ENCODE data around the gene KCTD15.

DNA sequence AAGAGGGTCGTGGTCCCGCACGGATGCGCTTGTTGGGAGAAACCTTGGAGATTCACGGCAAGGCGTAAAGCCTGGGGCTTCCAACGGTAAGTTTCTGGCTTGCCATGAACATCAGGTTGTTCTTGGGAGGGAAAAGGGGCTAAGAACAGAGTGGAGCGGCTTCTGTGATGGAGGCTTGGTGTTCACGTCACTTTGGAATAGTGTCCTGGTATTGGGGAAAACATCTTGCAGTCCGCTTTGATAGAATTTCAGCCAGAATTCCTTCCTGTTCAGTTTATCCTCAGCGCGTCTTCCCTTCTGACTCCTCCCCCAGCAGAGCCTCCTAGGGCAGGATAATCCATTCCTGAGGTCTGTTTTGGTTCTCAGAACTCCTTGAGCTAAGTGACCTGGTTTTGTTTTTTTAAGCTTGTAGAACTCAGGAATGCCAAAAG, 2.0 kb downstream of the KCTD15 start:
- TF ChIP-seq, protein P1, sequence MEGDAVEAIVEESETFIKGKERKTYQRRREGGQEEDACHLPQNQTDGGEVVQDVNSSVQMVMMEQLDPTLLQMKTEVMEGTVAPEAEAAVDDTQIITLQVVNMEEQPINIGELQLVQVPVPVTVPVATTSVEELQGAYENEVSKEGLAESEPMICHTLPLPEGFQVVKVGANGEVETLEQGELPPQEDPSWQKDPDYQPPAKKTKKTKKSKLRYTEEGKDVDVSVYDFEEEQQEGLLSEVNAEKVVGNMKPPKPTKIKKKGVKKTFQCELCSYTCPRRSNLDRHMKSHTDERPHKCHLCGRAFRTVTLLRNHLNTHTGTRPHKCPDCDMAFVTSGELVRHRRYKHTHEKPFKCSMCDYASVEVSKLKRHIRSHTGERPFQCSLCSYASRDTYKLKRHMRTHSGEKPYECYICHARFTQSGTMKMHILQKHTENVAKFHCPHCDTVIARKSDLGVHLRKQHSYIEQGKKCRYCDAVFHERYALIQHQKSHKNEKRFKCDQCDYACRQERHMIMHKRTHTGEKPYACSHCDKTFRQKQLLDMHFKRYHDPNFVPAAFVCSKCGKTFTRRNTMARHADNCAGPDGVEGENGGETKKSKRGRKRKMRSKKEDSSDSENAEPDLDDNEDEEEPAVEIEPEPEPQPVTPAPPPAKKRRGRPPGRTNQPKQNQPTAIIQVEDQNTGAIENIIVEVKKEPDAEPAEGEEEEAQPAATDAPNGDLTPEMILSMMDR (conservative IDR thresholded peaks at IDR 0.05): no peak
- no peak for TF ChIP-seq ZFX (IDR thresholded peaks at IDR 0.05)

Measured in C4-2B (cell line).